HCT116 (cell line): ENCODE results near the gene SHISA7.

Source experiments
- CTCF ChIP-seq, 3 experiments: fragments of 200-600 bp in 1 of 3; sonication (generic) in 1 of 3; IDR thresholded peaks in 2 of 3; conservative IDR thresholded peaks in 1 of 3; 2 replicates each; pipeline ENCODE4 v1.5.1; 2012 to 2017; ENCODE audit warnings: low read depth in 2 of 3, low read length in 2 of 3, antibody characterized with exemption in 1 of 3, borderline replicate concordance in 1 of 3, control low read depth in 1 of 3, mild to moderate bottlenecking in 1 of 3, mixed read lengths in 1 of 3, mixed run types in 1 of 3, moderate library complexity in 1 of 3; ENCODE audit not compliant: insufficient read depth in 1 of 3
- JUND ChIP-seq: IDR thresholded peaks from 2 replicates; pipeline ENCODE4 v1.6.1; 2012
- POLR2A ChIP-seq: IDR thresholded peaks from 2 replicates; pipeline ENCODE4 v1.7.0; 2011; ENCODE audit warnings: borderline replicate concordance; ENCODE audit not compliant: insufficient read depth, insufficient read length; ENCODE audit errors: extremely low read depth
- TCF7L2 ChIP-seq: IDR thresholded peaks from 2 replicates; pipeline ENCODE4 v1.7.0; 2011; ENCODE audit warnings: borderline replicate concordance, inconsistent platforms; ENCODE audit not compliant: insufficient read depth, insufficient read length; ENCODE audit errors: extremely low read depth
- ZFX ChIP-seq: fragments of 450-650 bp; IDR thresholded peaks from 2 replicates; pipeline ENCODE4 v1.6.1; 2017

GRCh38 chr19:55472463-55472862 lies 29.4 kb upstream of the SHISA7 start:
- TF ChIP-seq CTCF (IDR thresholded peaks at IDR 0.05 in 2 of 3, conservative IDR thresholded peaks at IDR 0.05 in 1 of 3; ENCODE audit: borderline replicate concordance in 1 of 3, insufficient read depth in 1 of 3, low read depth in 2 of 3, low read length in 2 of 3) (no peak), POLR2A (no peak), ZFX (no peak), JUND (no peak), TCF7L2 (peak; percentile 74)
